Gastroesophageal sphincter (tissue), 4 donors: ENCODE measurements around the gene PNKD. TPM values are rescaled to one million over a fixed set of nuclear protein-coding genes. Genes with fewer than 3 reads are reported as not detected.

Source experiments
- ATAC-seq: fragments of 150-250 bp; one replicate; pipeline ENCODE4 v1.9.1; 2016; ENCODE audit warnings: mild to moderate bottlenecking, moderate library complexity
- H3K27ac ChIP-seq, 4 donors: fragments of 200-600 bp; sonication (generic) in 3 of 4; 1 replicate in 3 of 4; 2 replicates in 1 of 4; pipeline ENCODE4 v1.5.1; 2016 to 2019
- H3K27me3 ChIP-seq: fragments of 200-600 bp; sonication (generic); one replicate; pipeline ENCODE4 v1.5.1; 2019
- H3K36me3 ChIP-seq, 2 donors: fragments of 200-600 bp; sonication (generic); one replicate each; pipeline ENCODE4 v1.5.1; 2019; ENCODE audit warnings: control low read depth in 1 of 2
- H3K4me1 ChIP-seq, 3 donors: fragments of 200-600 bp; sonication (generic); 1 replicate in 2 of 3; 2 replicates in 1 of 3; pipeline ENCODE4 v1.5.1; 2016 to 2019; ENCODE audit warnings: control low read depth in 2 of 3
- H3K4me3 ChIP-seq, 2 donors: fragments of 200-600 bp; sonication (generic); one replicate each; pipeline ENCODE4 v1.5.1; 2019; ENCODE audit warnings: mild to moderate bottlenecking in 1 of 2, moderate library complexity in 1 of 2
- H3K9me3 ChIP-seq, 3 donors: fragments of 200-600 bp; sonication (generic); one replicate each; pipeline ENCODE4 v1.5.1; 2017 to 2019; ENCODE audit warnings: control low read depth in 2 of 3
- CTCF ChIP-seq, 4 experiments: fragments of 200-600 bp in 2 of 4; fragments of 450-650 bp in 2 of 4; sonication (generic) in 1 of 4; IDR thresholded peaks; one replicate each; pipeline ENCODE4 v1.5.1; 2017 to 2019; ENCODE audit warnings: antibody characterized with exemption in 4 of 4, mild to moderate bottlenecking in 2 of 4, moderate library complexity in 2 of 4
- EP300 ChIP-seq: sonication (generic); formaldehyde crosslinking; IDR thresholded peaks from one replicate; pipeline ENCODE4 v1.6.1; 2017; ENCODE audit warnings: antibody characterized with exemption, mild to moderate bottlenecking
- POLR2A ChIP-seq, 2 donors: fragments of 450-650 bp; IDR thresholded peaks; one replicate each; pipeline ENCODE4 v1.6.1; 2017; ENCODE audit warnings: antibody characterized with exemption in 2 of 2, mild to moderate bottlenecking in 2 of 2, moderate library complexity in 1 of 2
- POLR2AphosphoS5 ChIP-seq: sonication (generic); formaldehyde crosslinking; IDR thresholded peaks from one replicate; pipeline ENCODE4 v1.6.1; 2017; ENCODE audit warnings: antibody characterized with exemption
- WGBS, 2 donors: methylation state at CpG; one replicate each; pipeline ENCODE4 v1.1.5; 2018; ENCODE audit warnings: low coverage in 1 of 2; 5-methylcytosine and 5-hydroxymethylcytosine counted together
- total RNA-seq, 4 donors: library from RNA; depleted of rRNA; stranded (reverse); fragments of >200 nt; gene quantifications; one replicate each; pipeline ENCODE4 v1.1.0, GENCODE V29; 2016

The PNKD gene
- total RNA-seq, 4 donors from 2014 or later: 48.6 to 60.2 (median 56.9) TPM

GRCh38 chr2:218234521-218234920 lies 35.8 kb upstream of the PNKD start:
- Histone ChIP-seq H3K9me3 (no peaks in the 10 kb centered on the region), H3K27ac (peak overlapping the region in 1 of 4 donors; percentile 13), H3K4me1 (peaks cover 0 to 30% (median 4%) of the 10 kb centered on the region in 3 donors), H3K36me3 (peaks cover 0 to 98% of the 10 kb centered on the region in 2 donors), H3K27me3 (no peaks in the 10 kb centered on the region), H3K4me3 (no peak overlapping the region)
- TF ChIP-seq POLR2AphosphoS5 (no peak), POLR2A (IDR thresholded peaks at IDR 0.05) (no peak), EP300 (no peak), CTCF (IDR thresholded peaks at IDR 0.05) (no peak)
- no peak for ATAC-seq
- WGBS, 2 donors: 55 to 83% methylated on average over 2 to 3 of the region's 3 CpGs

- WGBS, 2 donors: 100% methylated on average over 2 of the region's 2 CpGs
- no peak overlapping the region for H3K27ac ChIP-seq
- no peaks in the 10 kb centered on the region for H3K9me3 ChIP-seq
- H3K36me3 ChIP-seq: peaks cover under 1 to 98% of the 10 kb centered on the region in 2 donors
- no peak for TF ChIP-seq POLR2AphosphoS5
- no peak for TF ChIP-seq CTCF (IDR thresholded peaks at IDR 0.05)
- TF ChIP-seq EP300: no peak
- no peak for TF ChIP-seq POLR2A (IDR thresholded peaks at IDR 0.05)
- ATAC-seq: no peak
- no peaks in the 10 kb centered on the region for H3K27me3 ChIP-seq
- H3K4me1 ChIP-seq: peaks cover 0 to 25% (median 4%) of the 10 kb centered on the region in 3 donors
- no peak overlapping the region for H3K4me3 ChIP-seq
Measured at GRCh38 chr2:218235017-218235416, 35.3 kb upstream of the PNKD start.

GRCh38 chr2:218236829-218237228 lies 33.5 kb upstream of the PNKD start:
- Histone ChIP-seq H3K4me1 (peaks cover 0 to 19% (median 0%) of the 10 kb centered on the region in 3 donors), H3K4me3 (no peak overlapping the region), H3K27ac (no peak overlapping the region), H3K36me3 (peaks cover 3 to 97% of the 10 kb centered on the region in 2 donors), H3K9me3 (no peaks in the 10 kb centered on the region), H3K27me3 (no peaks in the 10 kb centered on the region)
- no peak for ATAC-seq
- WGBS, 2 donors: 71 to 84% methylated on average over 2 to 4 of the region's 4 CpGs
- TF ChIP-seq EP300: no peak
- TF ChIP-seq POLR2AphosphoS5: no peak
- no peak for TF ChIP-seq POLR2A (IDR thresholded peaks at IDR 0.05)
- no peak for TF ChIP-seq CTCF (IDR thresholded peaks at IDR 0.05)

GRCh38 chr2:218238887-218239286 lies 31.4 kb upstream of the PNKD start:
- Histone ChIP-seq H3K4me3 (no peak overlapping the region), H3K27me3 (no peaks in the 10 kb centered on the region), H3K27ac (no peak overlapping the region), H3K4me1 (peaks cover 0 to 16% (median 0%) of the 10 kb centered on the region in 3 donors), H3K36me3 (peaks cover 3 to 99% of the 10 kb centered on the region in 2 donors), H3K9me3 (no peaks in the 10 kb centered on the region)
- WGBS, 2 donors: 80 to 88% methylated on average over 1 of the region's 1 CpG
- TF ChIP-seq POLR2A (IDR thresholded peaks at IDR 0.05): no peak
- no peak for TF ChIP-seq POLR2AphosphoS5
- TF ChIP-seq EP300: no peak
- no peak for TF ChIP-seq CTCF (IDR thresholded peaks at IDR 0.05)
- no peak for ATAC-seq

- no peak for ATAC-seq
- H3K4me3 ChIP-seq: no peak overlapping the region
- H3K4me1 ChIP-seq: peaks cover 0 to 14% (median 0%) of the 10 kb centered on the region in 3 donors
- H3K9me3 ChIP-seq: no peaks in the 10 kb centered on the region
- TF ChIP-seq CTCF (IDR thresholded peaks at IDR 0.05) (no peak), POLR2AphosphoS5 (no peak), POLR2A (IDR thresholded peaks at IDR 0.05) (no peak), EP300 (no peak)
- 30% methylated on average over 1 of the region's 1 CpG; no CpG with 5 or more reads in 1 of the 2 donors for WGBS, 2 donors
- H3K27ac ChIP-seq: no peak overlapping the region
- H3K27me3 ChIP-seq: no peaks in the 10 kb centered on the region
- peaks cover 3 to 99% of the 10 kb centered on the region in 2 donors for H3K36me3 ChIP-seq
Measured at GRCh38 chr2:218244204-218244603, 26.1 kb upstream of the PNKD start.
